Stomach (tissue), 9 donors: ENCODE results near the gene LRRC34. TPM values are rescaled to one million over a fixed set of nuclear protein-coding genes. Genes with fewer than 3 reads are reported as not detected.

ENCODE experiments used
- DNase-seq, 2 donors: peaks; one replicate each; pipeline versions ENCODE4 v3.0.0 to v3.0.0-alpha.2; 2013 to 2019
- H3K27ac ChIP-seq, 5 donors: fragments of 200-600 bp in 4 of 5; sonication (generic) in 4 of 5; one replicate each; pipeline ENCODE4 v1.5.1; 2013 to 2019; ENCODE audit warnings: mild to moderate bottlenecking in 1 of 5, moderate library complexity in 1 of 5
- H3K27me3 ChIP-seq, 3 donors: fragments of 200-600 bp; sonication (generic); one replicate each; pipeline ENCODE4 v1.5.1; 2017 to 2019; ENCODE audit warnings: mixed run types in 1 of 3
- H3K36me3 ChIP-seq, 4 donors: fragments of 200-600 bp; sonication (generic); 1 replicate in 3 of 4; 2 replicates in 1 of 4; pipeline ENCODE4 v1.5.1; 2016 to 2019
- H3K4me1 ChIP-seq, 4 donors: fragments of 200-600 bp; sonication (generic); one replicate each; pipeline ENCODE4 v1.5.1; 2016 to 2019
- H3K4me3 ChIP-seq, 4 donors: fragments of 200-600 bp; sonication (generic) in 3 of 4; one replicate each; pipeline ENCODE4 v1.5.1; 2016 to 2019; ENCODE audit warnings: mild to moderate bottlenecking in 1 of 4
- H3K9me3 ChIP-seq, 4 donors: fragments of 200-600 bp; sonication (generic); one replicate each; pipeline ENCODE4 v1.5.1; 2016 to 2019
- CTCF ChIP-seq, 7 experiments: fragments of 450-650 bp in 4 of 7; fragments of 200-600 bp in 3 of 7; sonication (generic) in 3 of 7; IDR thresholded peaks; one replicate each; pipeline ENCODE4 v1.5.1; 2016 to 2019; ENCODE audit warnings: antibody characterized with exemption in 7 of 7, control low read depth in 2 of 7, mild to moderate bottlenecking in 1 of 7
- EP300 ChIP-seq: sonication (generic); formaldehyde crosslinking; IDR thresholded peaks from one replicate; pipeline ENCODE4 v1.6.1; 2017; ENCODE audit warnings: antibody characterized with exemption
- POLR2A ChIP-seq, 4 donors: fragments of 450-650 bp; IDR thresholded peaks; one replicate each; pipeline ENCODE4 v1.6.1; 2016; ENCODE audit warnings: antibody characterized with exemption in 4 of 4, control low read depth in 2 of 4, mild to moderate bottlenecking in 1 of 4, moderate library complexity in 1 of 4
- POLR2AphosphoS5 ChIP-seq, 3 donors: sonication (generic); formaldehyde crosslinking; IDR thresholded peaks; one replicate each; pipeline ENCODE4 v1.6.1; 2016; ENCODE audit warnings: antibody characterized with exemption in 3 of 3
- WGBS, 5 donors: extraction: QIAGEN DNeasy Blood & Tissue Kit in 3 of 5; methylation state at CpG; one replicate each; pipeline versions ENCODE4 v1.1.5 to v1.1.7; 2013 to 2018; 5-methylcytosine and 5-hydroxymethylcytosine counted together
- intact Hi-C: fragments of 100-400 bp; cut with DNase I; formaldehyde crosslinking; loops from one replicate; pipeline ENCODE4 v1.15.1; 2023; ENCODE audit warnings: low total_unique reads
- polyA plus RNA-seq, 3 donors: library from polyadenylated mRNA; stranded (reverse); fragments of 200-250 nt; gene quantifications; one replicate each; pipeline ENCODE4 v1.2.3, GENCODE V29; 2013
- total RNA-seq, 5 donors: library from RNA; depleted of rRNA; stranded (reverse); fragments of >200 nt; gene quantifications; one replicate each; pipeline versions ENCODE4 v1.1.0 to v1.2.3, GENCODE V29; 2014 to 2016
- donor health status: healthy with polysubstance abuse.
- donor health status: Bipolar disorder and iron deficiency.
- donor health status: healthy.

LRRC34 gene
- total and polyA plus RNA-seq, 8 donors: 0.43 to 4.2 (median 1.7) TPM; not detected in 3

GRCh38 chr3:169772897-169773816 lies 39.5 kb downstream of the LRRC34 start, which contains the start of gene MYNN:
TSS of gene MYNN (plus strand) at chr3:169773396. CDS start at chr3:169774296, 900 bp downstream.
- intact Hi-C loops: no loop called here
- Histone ChIP-seq H3K27ac (peak within 1 kb of the TSS; percentile 98 to 100 (median 99)), H3K9me3 (no peaks in the 10 kb centered on the region), H3K36me3 (peaks cover 0 to 36% (median 33%) of the 10 kb centered on the region in 4 donors), H3K4me3 (peak within 1 kb of the TSS; percentile 67 to 94 (median 77)), H3K27me3 (no peaks in the 10 kb centered on the region), H3K4me1 (peaks cover 23 to 44% (median 34%) of the 10 kb centered on the region in 4 donors)
- TF ChIP-seq POLR2A (IDR thresholded peaks at IDR 0.05) (peak in 2 of 4 donors; percentile 96 to 97), POLR2AphosphoS5 (IDR thresholded peaks at IDR 0.05) (peak; percentile 99 to 100 (median 100)), EP300 (no peak)
- WGBS, 5 donors: 0% methylated on average over 35 to 61 of the region's 61 CpGs
- peak; percentile 94 to 98 for DNase-seq

GRCh38 chr3:169772305-169772896 lies 40.3 kb downstream of the LRRC34 start:
- no peak for TF ChIP-seq EP300
- TF ChIP-seq POLR2AphosphoS5 (IDR thresholded peaks at IDR 0.05): peak in 1 of 3 donors; percentile 22
- Histone ChIP-seq H3K27ac (peak overlapping the region; percentile 98 to 100 (median 99)), H3K4me3 (peak overlapping the region; percentile 67 to 94 (median 77)), H3K9me3 (no peaks in the 10 kb centered on the region), H3K4me1 (peaks cover 23 to 36% (median 30%) of the 10 kb centered on the region in 4 donors), H3K36me3 (peaks cover 0 to 28% (median 26%) of the 10 kb centered on the region in 4 donors), H3K27me3 (no peaks in the 10 kb centered on the region)
- intact Hi-C loops: no loop called here
- WGBS, 5 donors: 0 to 1% (median 0%) methylated on average over 15 of the region's 15 CpGs
- peak; percentile 76 to 94 for DNase-seq

- TF ChIP-seq POLR2A (IDR thresholded peaks at IDR 0.05) (no peak), EP300 (peak; percentile 23), POLR2AphosphoS5 (IDR thresholded peaks at IDR 0.05) (peak; percentile 16 to 50 (median 27)), CTCF (IDR thresholded peaks at IDR 0.05) (no peak)
- H3K4me1 ChIP-seq: peaks cover 23 to 29% (median 27%) of the 10 kb centered on the region in 4 donors
- WGBS, 5 donors: 0 to 1% (median 1%) methylated on average over 27 of the region's 27 CpGs
- DNase-seq: peak; percentile 46 to 93
- intact Hi-C loops: no loop called here
- H3K36me3 ChIP-seq: peaks cover 0 to 21% (median 19%) of the 10 kb centered on the region in 4 donors
- peak overlapping the region; percentile 67 to 94 (median 77) for H3K4me3 ChIP-seq
- no peaks in the 10 kb centered on the region for H3K27me3 ChIP-seq
- H3K27ac ChIP-seq: peak overlapping the region; percentile 98 to 100 (median 99)
- no peaks in the 10 kb centered on the region for H3K9me3 ChIP-seq
These were observed 41.0 kb downstream of the LRRC34 start for GRCh38 chr3:169771497-169772304.

GRCh38 chr3:169769287-169770181 lies 43.2 kb downstream of the LRRC34 start, which contains the start of gene ACTRT3:
TSS of gene ACTRT3 (minus strand) at chr3:169769561. CDS start at chr3:169769520, 41 bp downstream.
- TF ChIP-seq CTCF (IDR thresholded peaks at IDR 0.05): no peak
- TF ChIP-seq POLR2A (IDR thresholded peaks at IDR 0.05): peak in 1 of 4 donors; percentile 6
- no peak for TF ChIP-seq EP300
- peak in 2 of 3 donors; percentile 24 to 44 for TF ChIP-seq POLR2AphosphoS5 (IDR thresholded peaks at IDR 0.05)
- Histone ChIP-seq H3K27me3 (no peaks in the 10 kb centered on the region), H3K36me3 (peaks cover 0 to 3% (median 0%) of the 10 kb centered on the region in 4 donors), H3K4me1 (peaks cover 7 to 14% (median 11%) of the 10 kb centered on the region in 4 donors), H3K27ac (peak within 1 kb of the TSS; percentile 89 to 98 (median 95)), H3K9me3 (no peaks in the 10 kb centered on the region), H3K4me3 (peak within 1 kb of the TSS; percentile 50 to 69 (median 60))
- 1 to 5% (median 2%) methylated on average over 28 to 51 of the region's 51 CpGs for WGBS, 5 donors
- peak; percentile 76 to 87 for DNase-seq
- intact Hi-C loops: no loop called here
